GM18519 (cell line): ENCODE measurements around the gene MRTFA.
"Not testable (repeated sequence)": the region's sequence is repeated elsewhere in the genome, so short reads cannot be mapped to it uniquely, and the experiment has no call there.

Experiments used
- ATAC-seq: cut with Tn5 transposase; IDR thresholded peaks from one replicate; pipeline ENCODE4 v1.9.1; 2021; ENCODE audit warnings: mild to moderate bottlenecking, moderate library complexity; ENCODE audit not compliant: unreplicated experiment, low FRiP score

MRTFA gene

DNA sequence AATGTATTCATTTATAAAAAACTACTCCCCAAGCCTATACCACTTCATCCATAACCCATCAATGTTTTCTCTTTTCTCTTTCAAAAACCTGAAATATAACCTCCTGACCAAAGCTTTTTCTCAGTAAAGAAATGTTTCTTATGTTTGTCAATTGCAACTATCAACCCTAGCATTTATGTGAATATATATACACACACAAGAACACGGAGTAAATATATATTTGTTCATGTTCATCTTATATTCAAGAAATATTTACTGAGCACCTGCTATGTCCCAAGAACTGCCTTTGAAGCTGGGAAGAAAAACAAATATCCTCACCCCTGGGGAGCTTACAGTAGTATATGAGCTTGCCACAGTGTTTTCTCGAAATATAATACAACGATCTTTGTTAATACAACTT lies 3.5 kb downstream of the MRTFA start:
- no peak for ATAC-seq

GRCh38 chr22:40631925-40632324 lies 4.6 kb downstream of the MRTFA start:
- no peak for ATAC-seq

DNA sequence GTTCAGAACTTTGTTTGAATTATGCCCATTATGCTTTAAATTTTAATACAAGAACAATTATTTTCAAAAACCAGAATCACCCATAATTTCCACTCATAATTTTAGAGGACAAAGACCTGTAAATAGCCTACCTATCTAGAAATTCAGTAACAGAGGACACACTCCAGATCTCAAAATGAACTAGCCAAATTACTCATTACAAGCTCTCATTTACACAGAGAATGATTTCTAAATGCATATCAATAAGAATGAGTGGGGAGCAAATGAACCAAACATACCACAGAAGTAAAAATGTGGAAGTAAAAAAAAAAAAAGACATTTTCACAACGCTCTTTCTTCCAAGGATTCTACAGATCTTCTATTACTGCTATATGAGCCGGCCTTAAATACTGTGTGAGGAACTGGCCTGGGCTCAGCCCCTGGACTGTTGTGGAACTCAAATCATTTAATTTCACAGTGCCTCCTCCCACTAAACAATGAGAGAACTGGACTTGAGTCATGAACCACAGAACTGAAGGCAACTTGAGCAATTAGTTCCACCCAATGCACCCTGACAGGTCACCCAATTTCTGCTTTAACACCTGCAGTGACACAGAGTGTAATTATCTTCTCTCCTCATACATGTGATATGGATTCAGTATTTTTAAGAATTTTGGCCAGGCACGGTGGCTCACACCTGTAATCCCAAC lies 8.0 kb downstream of the MRTFA start:
- no peak for ATAC-seq

GRCh38 chr22:40627612-40628011 lies 8.9 kb downstream of the MRTFA start:
- ATAC-seq, result no peak

- no peak for ATAC-seq
These were observed 9.7 kb downstream of the MRTFA start for GRCh38 chr22:40626851-40627250.

DNA sequence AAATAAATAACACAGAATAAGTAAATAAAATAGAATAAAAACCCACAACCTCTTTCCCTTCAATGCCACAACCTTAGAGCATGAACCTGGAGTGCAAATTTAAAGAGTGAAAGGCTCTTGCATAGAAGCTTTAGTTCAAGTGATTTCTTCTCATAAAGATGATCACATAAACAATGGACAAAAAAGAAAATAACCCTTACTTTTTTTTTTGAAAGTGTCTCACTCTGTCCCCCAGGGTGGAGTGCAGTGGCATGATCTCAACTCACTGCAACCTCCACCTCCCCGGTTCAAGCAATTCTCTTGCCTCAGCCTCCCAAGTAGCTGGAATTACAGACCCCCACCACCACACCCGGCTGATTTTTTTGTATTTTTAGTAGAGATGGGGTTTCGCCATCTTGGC lies 10.7 kb downstream of the MRTFA start:
- not testable (repeated sequence) for ATAC-seq

DNA sequence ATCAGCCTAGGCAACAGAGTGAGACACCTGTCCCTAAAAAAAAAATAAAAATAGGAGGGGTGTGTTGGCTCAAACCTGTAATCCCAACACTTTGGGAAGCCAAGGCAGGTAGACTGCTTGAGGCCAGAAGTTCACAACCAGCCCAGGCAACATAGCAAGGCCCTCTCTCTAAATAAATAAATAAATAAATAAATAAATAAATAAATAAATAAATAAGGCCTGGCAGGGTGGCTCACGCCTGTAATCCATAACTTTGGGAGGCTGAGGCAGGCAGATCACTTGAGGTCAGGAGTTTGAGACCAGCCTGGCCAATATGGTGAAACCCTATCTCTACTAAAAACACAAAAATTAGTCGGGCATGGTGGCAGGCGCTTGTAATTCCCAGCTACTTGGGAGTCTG lies 11.2 kb downstream of the MRTFA start:
- not testable (repeated sequence) for ATAC-seq

DNA sequence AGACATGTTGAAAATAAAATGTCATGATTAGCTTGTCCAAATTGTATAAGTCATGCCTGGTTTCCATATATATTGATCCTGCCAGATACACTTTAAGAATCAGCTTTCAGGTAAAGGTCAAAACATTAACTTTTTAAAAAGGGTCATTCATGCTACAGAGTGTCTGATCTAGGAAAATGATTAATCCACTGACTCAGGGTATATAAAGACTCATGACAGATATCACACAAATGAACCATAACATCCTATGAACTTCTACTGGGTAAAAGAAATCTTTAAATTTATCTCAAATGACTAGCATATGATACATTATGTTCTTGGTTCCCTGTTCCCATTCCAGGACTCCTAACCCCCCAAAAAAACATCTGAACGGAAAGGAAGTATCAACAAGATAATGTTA lies 11.7 kb downstream of the MRTFA start:
- ATAC-seq, result no peak

- no peak for ATAC-seq
These were observed 15.0 kb downstream of the MRTFA start for GRCh38 chr22:40621309-40622151.

DNA sequence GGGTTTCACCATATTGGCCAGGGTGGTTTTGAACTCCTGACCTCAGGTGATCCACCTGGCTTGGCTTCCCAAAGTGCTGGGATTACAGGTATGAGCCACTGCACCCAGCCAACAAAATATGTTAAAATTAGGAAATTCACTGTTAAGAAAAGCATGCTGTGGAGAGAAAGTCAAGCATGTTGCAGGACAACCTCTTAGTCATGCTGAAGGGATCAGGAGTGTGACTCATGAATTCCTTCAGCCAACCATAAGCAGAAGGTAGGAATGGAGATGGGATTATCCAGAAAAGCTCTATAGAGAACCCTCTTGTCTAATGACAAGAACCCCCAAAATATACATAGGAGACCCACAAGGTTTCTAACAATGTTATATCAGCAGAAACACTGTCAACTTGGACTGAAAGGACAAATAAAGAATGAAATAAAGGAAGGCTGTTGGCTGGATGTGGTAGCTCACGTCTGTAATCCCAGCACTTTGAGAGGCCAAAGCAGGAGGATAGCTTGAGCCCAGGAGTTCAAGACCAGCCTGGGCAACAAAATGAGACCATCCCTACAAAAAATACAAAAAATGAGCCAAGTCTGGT lies 16.0 kb downstream of the MRTFA start:
- no peak for ATAC-seq

GRCh38 chr22:40618400-40618799 lies 18.1 kb downstream of the MRTFA start:
- ATAC-seq, result no peak

DNA sequence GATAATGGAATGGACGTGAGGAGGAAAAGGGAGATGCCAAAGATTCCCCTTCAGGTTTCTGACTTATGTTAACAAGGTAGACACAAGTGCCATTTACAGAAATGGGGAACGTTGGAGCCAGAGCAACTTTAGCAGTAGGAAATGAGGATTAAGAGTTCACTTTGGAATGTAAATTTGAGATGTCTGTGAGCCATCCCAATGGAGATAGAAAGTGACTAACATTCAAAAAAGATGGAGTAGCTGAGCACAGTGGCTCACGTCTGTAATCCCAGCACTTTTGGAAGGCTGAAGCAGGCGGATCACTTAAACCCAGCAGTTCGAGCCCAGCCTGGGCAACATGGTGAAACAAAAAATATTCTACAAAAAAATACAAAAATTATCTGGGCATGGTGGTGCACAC lies 19.9 kb downstream of the MRTFA start:
- ATAC-seq, result no peak

- ATAC-seq, result no peak
These were observed 23.5 kb downstream of the MRTFA start for GRCh38 chr22:40613067-40613466.

DNA sequence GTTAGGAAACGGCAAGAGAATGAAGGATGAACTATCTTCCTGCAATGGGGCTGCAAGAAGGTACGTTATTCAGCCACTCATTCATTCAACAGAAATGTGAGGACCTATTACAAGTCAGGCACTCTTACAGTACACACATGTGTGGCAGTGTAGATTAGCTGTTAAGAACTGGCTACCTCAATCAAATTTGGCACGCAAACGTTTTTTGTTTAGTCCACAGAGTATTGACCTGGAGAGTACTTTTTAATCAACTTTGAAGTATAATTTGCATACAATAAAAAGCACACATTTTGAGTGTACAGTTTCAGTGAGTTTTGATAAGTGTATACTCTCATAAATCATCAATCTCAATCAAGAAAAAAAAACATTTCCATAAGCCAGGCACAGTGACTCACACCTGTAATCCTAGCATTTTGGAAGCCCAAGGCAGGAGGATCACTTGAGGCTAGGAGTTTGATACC lies 24.2 kb downstream of the MRTFA start:
- no peak for ATAC-seq

DNA sequence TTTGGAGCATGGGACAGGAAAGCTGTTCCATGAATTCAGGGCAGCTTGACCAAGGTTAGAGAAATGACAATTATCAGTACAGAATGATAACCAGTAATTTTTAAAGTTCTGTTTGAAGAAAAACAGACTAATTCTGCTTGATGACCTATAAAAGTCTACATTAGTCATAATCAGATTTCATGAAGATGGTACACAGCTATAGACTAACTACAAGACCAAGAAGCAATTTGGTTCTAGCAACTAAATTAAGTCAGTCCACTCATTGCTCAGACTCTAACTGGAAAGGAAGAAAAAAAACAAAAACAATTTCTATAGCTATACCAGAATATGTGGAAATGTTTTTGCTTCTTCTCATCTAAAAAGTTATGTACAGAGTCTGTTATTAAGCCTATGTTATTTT lies 24.9 kb downstream of the MRTFA start:
- no peak for ATAC-seq

- ATAC-seq, result no peak
These were observed 26.1 kb downstream of the MRTFA start for GRCh38 chr22:40610329-40610850.

DNA sequence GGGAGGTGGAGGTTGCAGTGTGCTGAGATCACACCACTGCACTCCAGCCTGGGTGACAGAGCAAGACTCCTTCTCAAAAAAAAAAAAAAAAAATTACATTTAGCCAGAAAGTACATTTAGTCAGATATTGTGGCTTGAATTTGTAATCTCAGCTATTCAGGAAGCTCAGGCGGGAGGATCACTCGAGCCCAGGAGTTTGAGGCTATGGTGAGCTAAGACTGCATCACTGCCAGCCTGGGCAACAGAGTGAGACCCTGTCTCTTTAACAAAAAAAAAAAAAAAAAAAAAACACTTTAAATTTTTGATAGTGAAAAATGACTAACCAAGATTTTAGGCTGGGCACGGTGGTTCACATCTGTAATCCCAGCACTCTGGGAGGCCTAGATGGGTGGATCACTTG lies 27.3 kb downstream of the MRTFA start:
- no peak for ATAC-seq

DNA sequence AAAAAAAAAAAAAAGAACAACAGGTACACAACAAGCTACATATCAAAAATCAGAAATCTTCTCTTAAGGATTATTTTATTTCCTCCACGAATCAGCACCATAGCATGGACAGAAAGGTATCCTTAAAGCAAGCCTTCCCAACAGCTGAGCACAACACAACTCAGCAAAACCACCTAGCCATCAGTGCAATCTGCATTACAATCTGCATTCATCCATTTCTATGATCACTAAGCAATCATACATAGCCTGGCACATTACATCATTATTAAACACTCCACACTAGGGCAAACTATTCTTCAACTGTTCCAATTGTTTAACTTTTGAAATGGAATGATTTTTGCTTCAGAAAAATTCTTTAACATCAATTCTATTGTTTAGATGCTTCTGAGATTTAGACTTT lies 29.0 kb downstream of the MRTFA start:
- no peak for ATAC-seq

GRCh38 chr22:40606306-40606705 lies 30.2 kb downstream of the MRTFA start:
- ATAC-seq, result no peak

GRCh38 chr22:40605761-40606160 lies 30.8 kb downstream of the MRTFA start:
- no peak for ATAC-seq

DNA sequence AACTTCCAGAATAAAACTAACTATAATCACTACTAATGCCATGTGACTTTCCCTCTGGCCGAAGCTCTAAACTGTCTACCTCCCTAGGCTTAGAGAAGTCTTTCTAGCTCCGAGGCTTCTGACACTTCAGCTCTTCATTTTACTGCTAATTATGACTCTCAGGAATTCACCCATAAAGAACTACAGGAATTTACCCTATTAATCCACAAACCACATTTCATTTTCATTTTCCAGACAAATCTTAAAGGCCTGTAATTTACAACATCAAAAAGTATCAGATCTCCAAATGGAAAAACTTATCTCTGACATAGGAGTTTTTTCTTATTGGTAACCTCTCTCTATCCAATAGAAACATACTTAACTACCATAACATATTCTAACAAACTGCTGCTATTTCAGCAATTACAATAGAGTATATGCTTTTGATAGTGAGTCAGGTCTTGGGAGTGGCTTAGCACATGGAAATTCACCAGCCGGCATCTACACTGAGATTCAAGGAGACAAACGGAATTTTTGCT lies 33.4 kb downstream of the MRTFA start:
- ATAC-seq, result no peak
